ENCODE measurements around the gene PNPLA5.

Gene PNPLA5

GRCh38 chr22:43853328-43853931 is 38.4 kb downstream of the PNPLA5 start:
- DNase-seq: no peak

GRCh38 chr22:43852573-43853327 is 39.1 kb downstream of the PNPLA5 start:
- no peak for DNase-seq

DNA sequence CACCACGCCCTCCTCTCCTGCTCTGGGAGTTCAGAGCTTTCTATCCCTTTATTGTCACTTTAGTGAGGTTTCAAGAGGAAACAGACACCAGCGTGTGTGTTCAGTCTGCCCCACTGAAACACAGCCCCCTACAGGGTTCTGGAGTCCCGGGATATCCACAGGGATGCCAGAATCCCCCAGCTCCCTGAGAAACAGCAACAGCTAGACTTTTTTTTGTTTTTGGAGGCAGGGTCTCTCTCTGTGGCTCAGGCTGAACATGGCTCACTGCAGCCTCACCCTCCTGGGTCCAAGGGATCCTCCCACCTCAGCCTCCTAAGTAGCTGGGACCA is 39.9 kb downstream of the PNPLA5 start:
- DNase-seq: no peak

GRCh38 chr22:43851058-43851978 is 40.5 kb downstream of the PNPLA5 start:
- no peak for DNase-seq

GRCh38 chr22:43850529-43850928 is 41.3 kb downstream of the PNPLA5 start:
- DNase-seq: no peak

DNA sequence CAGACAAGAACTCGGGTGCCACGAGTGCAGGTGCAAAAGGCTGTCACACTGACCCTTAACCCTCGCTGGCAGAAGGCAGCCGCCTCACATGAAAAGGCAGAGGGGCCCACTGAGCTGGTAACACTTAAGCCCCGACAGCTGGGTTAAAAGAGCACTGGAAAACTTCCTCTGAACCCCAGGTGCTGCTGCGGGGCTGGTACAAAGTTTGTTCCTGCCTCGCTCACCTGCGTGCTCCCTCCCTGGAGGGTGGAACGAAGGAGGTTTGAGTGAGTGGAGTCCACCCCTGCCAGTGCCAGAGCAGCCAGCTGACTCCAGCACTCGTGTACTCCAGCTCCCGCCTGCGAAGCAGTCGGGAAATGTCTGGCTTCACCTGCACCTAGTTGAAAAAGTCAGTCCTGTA is 42.1 kb downstream of the PNPLA5 start:
- no peak for DNase-seq

- DNase-seq: no peak
Observed at GRCh38 chr22:43848366-43849171, 43.2 kb downstream of the PNPLA5 start.

GRCh38 chr22:43847376-43848289 is 44.2 kb downstream of the PNPLA5 start:
- DNase-seq: no peak

- DNase-seq: no peak
Observed at GRCh38 chr22:43846966-43847365, 44.8 kb downstream of the PNPLA5 start.

- no peak for DNase-seq
Observed at GRCh38 chr22:43845981-43846380, 45.8 kb downstream of the PNPLA5 start.

DNA sequence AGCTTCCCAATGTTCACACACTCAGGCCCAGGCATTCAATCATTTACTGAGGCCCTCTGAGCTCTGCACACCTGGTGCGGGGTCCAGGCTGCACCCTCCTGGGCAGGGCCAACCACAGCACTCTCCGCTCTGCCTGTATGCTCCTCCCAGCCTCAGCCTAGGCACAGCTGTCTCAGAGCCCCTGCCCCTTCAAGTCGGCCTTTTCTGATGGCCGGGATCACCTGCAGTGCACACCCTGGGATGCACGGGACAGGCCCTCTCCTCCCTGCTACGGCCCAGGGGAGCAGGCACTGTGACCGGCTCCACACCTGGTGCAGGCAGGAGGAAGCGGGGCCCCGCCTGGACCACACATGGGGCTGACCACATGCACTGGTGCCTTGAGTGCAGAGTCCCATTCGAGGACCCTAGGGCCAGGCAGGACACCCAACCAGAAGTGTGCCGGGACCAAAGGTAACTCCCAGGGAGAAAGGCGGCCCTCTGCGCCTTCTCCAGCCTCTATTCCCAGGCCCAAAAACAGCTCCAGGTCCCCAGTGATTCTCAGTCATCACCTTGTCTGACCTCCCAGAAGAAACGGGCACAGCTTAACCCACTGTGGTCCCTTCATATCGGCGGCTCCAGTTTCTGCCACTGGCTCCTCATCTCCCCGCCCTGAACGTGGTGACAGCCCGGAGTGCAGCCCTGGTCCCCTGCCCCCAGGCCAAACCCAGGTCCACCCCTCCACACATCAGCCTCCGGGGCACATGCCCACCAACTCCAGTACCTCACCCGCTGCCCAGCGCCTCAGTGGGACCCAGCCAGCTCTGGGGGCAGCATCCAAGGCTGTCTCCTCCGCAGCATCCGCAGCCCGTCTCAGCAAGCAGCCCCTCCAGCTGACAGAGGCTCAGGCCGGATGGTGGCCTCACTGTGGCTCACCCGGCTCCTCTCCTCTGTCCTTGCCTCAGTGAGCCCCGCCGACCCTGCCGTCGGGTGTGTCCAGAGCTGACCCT is 47.0 kb downstream of the PNPLA5 start:
- no peak for DNase-seq

DNA sequence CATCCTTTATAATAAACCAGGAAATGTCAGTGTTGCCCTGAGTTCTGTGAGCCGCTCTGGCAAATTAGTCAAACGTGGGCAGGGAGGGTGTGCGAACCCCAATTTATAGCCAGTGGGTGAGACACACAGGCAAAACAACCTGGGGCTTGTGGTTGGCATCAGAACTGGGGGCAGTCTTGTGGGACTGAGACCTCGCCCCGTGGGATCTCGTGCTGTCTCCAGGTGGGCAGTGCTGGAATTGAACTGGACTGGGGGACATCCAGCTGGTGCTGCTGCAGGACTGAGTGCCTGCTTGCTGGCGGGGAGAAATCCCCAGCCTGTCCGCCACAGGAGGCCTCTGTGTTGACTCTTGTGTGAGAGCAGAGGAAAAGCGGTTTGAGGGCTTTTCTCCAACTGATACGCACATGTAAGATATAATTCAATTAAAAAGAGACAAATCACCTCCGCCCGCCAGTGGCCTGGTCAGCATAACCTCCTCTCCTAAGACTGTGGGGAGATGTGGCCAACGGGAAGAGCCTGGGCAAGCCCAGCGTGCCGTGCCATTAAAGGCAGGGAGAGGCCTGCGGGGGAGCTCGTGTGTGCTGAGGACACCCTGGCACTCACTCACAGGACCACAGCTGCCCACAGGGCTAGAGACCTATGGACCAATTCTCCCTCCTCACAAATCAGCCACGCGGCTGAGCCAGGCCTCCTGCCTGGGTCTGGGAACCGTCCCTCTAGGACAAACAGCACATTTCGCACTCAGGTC is 47.9 kb downstream of the PNPLA5 start:
- DNase-seq: no peak

DNA sequence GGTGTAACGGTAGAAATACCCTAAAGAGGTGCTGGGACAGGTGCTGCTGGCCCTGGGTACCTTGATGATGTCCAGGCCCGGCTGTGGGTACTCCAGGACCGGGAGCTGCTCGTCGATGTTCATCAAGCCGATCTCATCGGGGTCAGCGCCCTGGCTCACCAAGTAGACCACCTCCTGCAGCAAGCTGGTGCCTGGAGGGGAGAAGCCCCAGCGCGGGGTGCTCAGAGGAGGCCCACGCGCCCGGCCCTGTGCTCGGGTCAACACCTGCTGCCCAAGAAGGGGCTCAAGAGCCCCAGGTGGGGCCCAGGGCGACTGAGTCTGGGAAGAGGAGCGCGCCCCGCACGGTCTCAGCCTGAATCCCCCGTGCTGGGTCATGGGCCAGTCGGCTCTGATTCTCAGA is 50.1 kb downstream of the PNPLA5 start:
- no peak for DNase-seq

DNA sequence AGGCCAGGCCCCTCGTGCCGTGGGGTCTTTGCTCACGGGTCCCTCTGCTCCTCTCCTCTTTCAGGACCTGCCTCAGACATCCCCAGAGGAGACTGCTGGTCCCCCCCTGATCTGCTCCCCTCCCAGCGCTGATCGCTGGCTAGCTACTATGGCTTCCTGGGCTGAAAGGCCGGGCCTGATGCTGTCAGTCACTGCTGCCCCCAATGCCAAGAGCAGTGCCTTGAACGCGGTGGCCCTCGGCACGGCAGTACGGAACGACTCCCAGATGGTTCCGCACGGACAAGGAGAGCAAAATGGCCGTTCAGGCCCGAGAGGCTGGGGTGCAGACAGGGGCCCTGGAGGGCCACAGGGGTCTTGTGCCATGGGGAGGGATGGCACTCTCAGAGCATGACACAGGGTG is 51.0 kb downstream of the PNPLA5 start:
- DNase-seq: no peak

GRCh38 chr22:43840431-43840830 is 51.4 kb downstream of the PNPLA5 start:
- no peak for DNase-seq

DNA sequence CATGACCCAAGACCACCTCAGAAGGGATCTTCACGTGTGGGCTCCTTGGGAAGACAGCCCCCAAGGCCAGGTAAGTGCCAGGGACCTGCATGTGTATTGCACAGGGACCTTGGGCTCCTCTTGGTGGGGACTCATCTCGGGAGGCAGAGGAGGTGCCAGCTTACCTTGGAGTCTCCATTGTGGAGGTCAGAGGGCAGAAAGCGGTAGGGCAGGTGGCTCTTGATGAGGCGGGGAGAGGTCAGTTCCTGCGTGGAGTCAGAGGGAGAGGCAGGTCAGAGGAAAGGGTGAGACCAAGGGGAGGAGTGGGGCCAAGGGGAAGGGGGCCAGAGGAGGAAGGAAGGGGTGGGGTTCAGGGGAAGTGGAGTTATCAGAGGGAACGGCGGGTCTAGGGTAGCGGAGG is 52.0 kb downstream of the PNPLA5 start:
- DNase-seq: no peak

DNA sequence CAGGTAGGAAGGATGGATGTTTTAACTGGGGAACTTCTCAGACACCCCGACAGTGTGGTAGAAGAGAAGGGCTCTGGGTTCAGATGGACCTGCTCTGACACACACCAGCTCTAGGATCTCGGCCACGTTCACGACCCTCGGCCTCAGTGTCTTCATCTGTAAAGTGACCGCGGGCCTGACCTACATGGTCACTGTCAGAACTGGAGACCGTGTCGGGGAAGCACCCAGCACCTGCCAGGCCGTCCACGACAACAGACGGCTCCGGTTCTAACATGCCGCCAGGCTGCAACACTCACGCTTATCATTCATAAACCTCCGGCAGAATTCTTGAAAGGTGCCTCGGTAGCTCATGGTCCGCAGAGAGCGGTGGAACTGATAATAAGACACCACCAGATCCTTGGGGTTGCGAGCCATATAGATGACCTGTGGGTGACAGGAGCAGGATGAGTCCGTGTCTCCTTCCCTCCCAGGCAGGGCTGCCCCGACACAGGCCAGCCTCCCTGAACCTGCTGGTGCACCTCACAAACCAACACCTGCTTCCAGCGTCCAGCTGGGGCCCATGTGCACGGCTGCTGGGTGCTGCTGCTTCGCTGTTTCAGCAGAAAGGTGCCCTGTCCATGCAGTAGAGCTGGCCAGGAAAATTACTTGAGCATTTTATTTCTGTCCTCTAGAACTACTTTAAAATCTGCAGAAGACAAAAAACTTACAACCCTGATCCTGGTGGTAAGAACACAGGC is 53.1 kb downstream of the PNPLA5 start:
- DNase-seq: no peak

DNA sequence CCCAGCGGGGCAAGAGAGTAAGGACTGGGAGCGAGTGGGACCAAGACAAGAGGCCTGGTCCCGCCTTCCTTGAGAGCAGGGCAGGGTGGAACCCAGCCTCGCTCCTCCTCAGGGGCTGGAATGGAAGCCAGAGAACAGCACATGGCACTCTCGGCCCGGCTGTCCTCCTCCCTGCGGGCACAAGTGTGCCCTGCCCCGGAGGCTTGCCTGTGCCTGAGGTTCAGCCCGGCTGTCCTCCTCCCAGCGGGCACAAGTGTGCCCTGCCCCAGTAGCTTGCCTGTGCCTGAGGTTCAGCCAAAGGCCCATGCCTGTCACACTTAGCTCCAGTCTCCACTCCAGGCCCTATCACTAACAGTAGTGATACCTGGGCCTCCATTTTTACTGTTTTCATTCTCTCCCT is 53.7 kb downstream of the PNPLA5 start:
- no peak for DNase-seq

- no peak for DNase-seq
Observed at GRCh38 chr22:43837666-43838065, 54.1 kb downstream of the PNPLA5 start.

Data from AML-193 (cell line).